Kidney epithelial cell (primary cell): Measurements from ENCODE around the gene CNTN5. TPM values are rescaled to one million over a fixed set of nuclear protein-coding genes. Genes with fewer than 3 reads are reported as not detected.

Source experiments
- DNase-seq: peaks from one replicate; pipeline ENCODE4 v3.0.0-alpha.2; 2010; ENCODE audit warnings: low read depth
- H3K27me3 ChIP-seq: 2 replicates; pipeline ENCODE4 v1.6.0; 2011; ENCODE audit warnings: low read length; ENCODE audit not compliant: control insufficient read depth, insufficient read depth
- H3K36me3 ChIP-seq: 2 replicates; pipeline ENCODE4 v1.5.1; 2011; ENCODE audit warnings: low read length; ENCODE audit not compliant: control insufficient read depth, insufficient read depth
- H3K4me3 ChIP-seq: 2 replicates; pipeline ENCODE4 v1.5.1; 2011; ENCODE audit warnings: low read depth, mild to moderate bottlenecking, control low read depth, low read length
- CTCF ChIP-seq: IDR thresholded peaks from 2 replicates; pipeline ENCODE4 v1.5.1; 2011; ENCODE audit warnings: mild to moderate bottlenecking, moderate library complexity, low read length, control low read depth, inconsistent platforms; ENCODE audit not compliant: insufficient read depth, poor library complexity, severe bottlenecking
- total RNA-seq: library from RNA; depleted of rRNA; stranded (reverse); fragments of >200 nt; gene quantifications from 2 replicates; pipeline ENCODE4 v1.2.3, GENCODE V29; 2015

CNTN5 gene
- total RNA-seq, 1 donor from 2014 or later: 0.29 TPM

GRCh38 chr11:99316776-99317520 is 296.2 kb downstream of the CNTN5 start:
- Histone ChIP-seq H3K36me3 (no peaks in the 10 kb centered on the region), H3K4me3 (no peak overlapping the region), H3K27me3 (no peaks in the 10 kb centered on the region)
- no peak for DNase-seq
- TF ChIP-seq CTCF: no peak

GRCh38 chr11:99320769-99321290 is 300.1 kb downstream of the CNTN5 start:
- no peak overlapping the region for H3K4me3 ChIP-seq
- H3K36me3 ChIP-seq: no peaks in the 10 kb centered on the region
- no peak for TF ChIP-seq CTCF
- no peaks in the 10 kb centered on the region for H3K27me3 ChIP-seq
- no peak for DNase-seq

- DNase-seq: peak; percentile 7
- Histone ChIP-seq H3K4me3 (no peak overlapping the region), H3K27me3 (no peaks in the 10 kb centered on the region), H3K36me3 (no peaks in the 10 kb centered on the region)
- no peak for TF ChIP-seq CTCF
Observed at GRCh38 chr11:99325847-99326246, 305.1 kb downstream of the CNTN5 start.

- TF ChIP-seq CTCF: no peak
- H3K36me3 ChIP-seq: no peaks in the 10 kb centered on the region
- H3K4me3 ChIP-seq: no peak overlapping the region
- no peaks in the 10 kb centered on the region for H3K27me3 ChIP-seq
- DNase-seq: no peak
Observed at GRCh38 chr11:99327066-99327465, 306.3 kb downstream of the CNTN5 start.

GRCh38 chr11:99327527-99327926 is 306.8 kb downstream of the CNTN5 start:
- DNase-seq: no peak
- Histone ChIP-seq H3K27me3 (no peaks in the 10 kb centered on the region), H3K36me3 (no peaks in the 10 kb centered on the region), H3K4me3 (no peak overlapping the region)
- no peak for TF ChIP-seq CTCF

- no peak for TF ChIP-seq CTCF
- Histone ChIP-seq H3K36me3 (no peaks in the 10 kb centered on the region), H3K4me3 (no peak overlapping the region), H3K27me3 (no peaks in the 10 kb centered on the region)
- DNase-seq: no peak
Observed at GRCh38 chr11:99333621-99334020, 312.9 kb downstream of the CNTN5 start.
